Measurements from ENCODE around the gene ZNF839.
"Not testable (repeated sequence)": the region's sequence is repeated elsewhere in the genome, so short reads cannot be mapped to it uniquely, and the experiment has no call there.

The ZNF839 gene

DNA sequence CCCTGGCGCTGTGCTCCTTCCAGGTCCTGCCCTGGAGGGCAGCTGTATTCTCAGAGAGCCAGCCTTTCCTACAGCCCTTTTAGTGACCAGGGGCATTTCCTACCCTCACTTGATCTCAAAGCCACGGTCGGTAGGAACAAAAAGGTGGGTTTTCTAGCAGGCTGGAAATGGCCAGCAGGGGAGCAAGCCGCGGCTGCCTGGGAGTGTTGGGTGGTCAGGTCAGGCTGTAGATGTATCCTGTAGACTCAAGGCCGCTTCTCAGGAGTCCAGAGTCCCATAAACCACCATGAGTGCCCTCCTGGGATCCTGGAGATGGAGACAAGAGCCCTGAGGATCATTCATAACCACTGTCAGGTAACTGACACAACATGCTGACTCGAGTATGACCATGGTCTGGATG lies 24.5 kb downstream of the ZNF839 start:
- DNase-seq, result no peak

DNA sequence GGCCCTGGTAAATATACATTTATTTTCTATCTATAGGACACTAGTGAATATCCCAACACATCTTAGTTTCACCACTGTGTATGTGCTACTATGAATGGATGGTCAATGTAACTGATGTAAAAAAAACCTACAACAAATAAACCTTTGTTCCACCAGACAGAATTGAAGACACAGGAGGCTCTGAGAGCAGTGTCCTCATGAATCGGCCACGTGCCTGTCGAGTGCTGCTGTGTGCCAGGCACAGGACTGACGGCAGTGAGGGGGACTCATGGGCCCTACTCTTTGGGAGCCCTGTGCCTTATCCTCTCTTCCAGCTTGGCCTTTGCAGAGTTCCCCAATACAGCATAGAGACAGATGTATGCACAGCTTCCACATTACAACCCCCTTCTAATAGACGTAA lies 24.9 kb downstream of the ZNF839 start:
- no peak for DNase-seq

DNA sequence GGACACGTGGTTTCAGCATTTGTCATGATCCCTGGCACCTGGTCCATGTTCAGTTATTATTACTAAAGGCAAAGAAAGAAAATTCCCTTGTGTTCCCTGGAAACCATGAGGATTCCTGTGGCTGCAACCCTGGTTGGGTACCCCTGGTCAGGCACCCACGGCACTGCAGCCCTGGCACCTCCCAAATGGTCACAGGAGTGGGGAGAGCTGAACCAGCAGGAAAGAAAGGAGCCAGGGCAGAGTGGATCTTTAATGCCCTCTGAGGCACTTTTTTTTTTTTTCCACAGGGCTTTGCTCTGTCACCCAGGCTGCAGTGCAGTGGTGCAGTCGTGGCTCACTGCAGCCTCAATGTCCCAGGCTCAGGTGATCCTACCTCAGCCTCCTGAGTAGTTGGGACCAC lies 25.7 kb downstream of the ZNF839 start:
- DNase-seq, result no peak

DNA sequence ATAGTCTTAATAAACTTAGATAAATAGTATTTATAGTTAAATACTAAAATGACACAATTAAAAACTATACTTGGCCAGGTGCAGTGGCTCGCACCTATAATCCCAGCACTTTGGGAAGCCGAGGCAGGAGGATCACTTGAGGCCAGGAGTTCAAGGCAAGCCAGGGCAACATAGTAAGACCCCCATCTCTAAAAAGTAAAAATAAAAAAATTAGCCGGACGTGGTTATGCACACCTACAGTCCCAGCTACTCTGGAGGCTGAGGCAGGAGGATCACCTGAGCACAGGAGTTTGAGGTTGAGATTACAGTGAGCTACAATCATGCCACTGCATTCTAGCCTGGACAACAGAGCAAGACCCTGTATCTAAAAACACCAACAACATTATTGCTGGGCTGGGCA lies 27.1 kb downstream of the ZNF839 start:
- no peak for DNase-seq

DNA sequence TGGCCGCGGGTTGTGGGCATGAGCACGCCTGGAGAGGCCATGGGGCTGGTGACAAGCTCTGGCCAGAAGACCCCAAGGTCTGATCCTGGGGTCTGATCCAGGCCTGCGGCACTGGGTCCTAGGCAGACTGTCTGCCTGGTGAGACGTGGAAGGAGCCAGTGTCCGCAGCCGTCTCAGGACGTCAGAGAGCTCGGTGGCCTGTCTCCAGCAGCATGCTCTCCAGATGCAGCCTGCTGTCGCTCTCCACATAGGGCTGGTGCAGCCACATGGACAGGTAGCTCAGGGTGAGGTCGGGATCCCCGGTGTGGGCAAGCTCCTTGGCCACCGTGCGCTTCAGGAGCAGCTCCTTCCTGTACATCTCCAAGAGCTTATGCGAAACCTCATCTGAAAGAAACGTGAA lies 28.8 kb downstream of the ZNF839 start:
- DNase-seq, result no peak

DNA sequence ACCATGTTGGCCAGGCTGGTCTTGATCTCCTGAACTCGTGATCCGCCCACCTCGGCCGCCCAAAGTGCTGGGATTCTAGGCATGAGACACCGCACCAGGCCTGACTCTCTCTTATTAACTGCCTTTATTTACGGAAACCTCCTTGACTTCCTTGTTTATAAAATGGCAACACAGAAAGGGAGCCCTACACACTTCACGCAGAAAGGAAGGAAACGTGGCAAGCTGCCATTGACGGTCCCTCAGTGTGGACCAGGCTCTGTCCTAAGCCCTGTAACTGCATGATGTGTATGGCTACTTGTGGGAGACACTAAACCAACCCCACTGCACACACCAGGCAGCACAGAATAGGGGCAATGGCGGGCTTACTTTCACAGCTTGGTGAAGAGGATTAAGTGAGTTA lies 31.5 kb downstream of the ZNF839 start:
- no peak for DNase-seq

DNA sequence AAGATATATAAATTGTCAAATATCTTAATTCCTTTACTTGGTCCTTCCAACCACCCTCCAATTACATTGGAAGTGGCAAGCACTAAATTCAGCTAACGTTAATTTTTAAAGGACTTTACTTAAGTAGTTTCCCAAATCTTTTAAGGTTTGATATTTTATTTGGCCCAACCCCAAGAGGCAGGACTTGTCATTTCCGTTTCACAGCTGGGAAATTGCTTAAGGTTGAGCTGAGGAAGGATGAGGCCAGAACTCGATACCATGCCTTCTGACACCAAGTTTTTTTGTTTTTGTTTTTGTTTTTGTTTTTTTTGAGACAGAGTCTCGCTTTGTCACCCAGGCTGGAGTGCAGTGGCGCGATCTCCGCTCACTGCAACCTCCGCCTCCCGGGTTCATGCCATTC lies 32.0 kb downstream of the ZNF839 start:
- not testable (repeated sequence) for DNase-seq

DNA sequence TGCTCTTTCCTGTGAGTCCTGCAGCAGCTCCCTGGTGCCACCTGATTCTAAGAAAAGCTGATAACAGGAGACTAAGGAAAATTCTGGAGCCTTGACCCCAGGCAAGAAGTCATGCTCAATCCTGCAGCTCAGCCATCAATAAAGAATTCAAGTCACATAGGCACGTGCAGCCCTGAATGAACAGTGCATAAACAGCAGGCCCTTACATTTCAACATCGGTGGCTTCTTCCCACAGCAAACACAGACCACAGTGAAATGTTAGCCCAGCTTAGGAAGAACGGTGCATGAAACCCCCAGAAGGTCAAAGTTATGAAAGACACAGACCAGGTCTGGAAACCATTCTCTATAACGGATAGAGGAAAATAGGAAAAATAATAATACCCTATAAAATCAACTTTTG lies 32.7 kb downstream of the ZNF839 start:
- no peak for DNase-seq

DNA sequence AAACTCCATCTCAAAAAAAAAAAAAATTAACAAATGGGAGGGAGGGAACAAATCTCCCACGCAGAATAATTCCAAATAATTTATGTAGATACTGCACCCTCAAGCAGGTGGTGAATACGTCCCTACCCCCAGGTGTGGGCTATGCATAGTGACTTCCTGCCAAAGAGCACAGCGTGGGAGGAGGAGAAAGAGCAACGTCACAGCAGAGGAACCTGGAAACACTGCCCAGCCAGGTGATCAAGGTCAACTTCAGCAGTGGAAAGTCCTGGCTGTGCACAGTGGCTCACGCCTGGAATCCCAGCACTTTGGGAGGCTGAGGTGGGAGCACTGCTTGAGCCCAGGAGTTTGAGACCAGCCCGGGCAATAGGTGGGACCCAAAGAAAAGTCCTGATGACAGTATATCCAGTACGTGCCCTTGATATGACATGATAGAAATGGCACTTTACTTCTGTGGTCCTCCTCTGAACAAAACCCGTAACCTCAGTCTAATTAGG lies 33.6 kb downstream of the ZNF839 start:
- DNase-seq, result no peak

DNA sequence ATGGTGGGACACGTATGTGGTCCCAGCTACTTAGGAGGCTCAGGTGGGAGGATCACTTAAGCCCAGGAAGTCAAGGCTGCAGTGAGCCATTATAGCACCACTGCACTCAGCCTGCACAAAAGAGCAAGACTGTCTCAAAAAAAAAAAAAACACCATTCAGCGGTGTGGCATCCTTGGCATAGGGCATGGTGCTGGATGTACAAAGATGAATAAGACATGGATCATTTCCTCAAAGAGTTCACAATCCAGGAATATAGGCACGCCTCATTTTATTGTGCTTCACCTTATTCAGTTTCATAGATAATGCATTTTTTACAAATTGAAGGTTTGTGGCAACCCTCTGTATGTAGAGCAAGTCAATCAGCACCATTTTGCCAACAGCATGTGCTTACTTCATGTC lies 36.7 kb downstream of the ZNF839 start:
- DNase-seq, result no peak

DNA sequence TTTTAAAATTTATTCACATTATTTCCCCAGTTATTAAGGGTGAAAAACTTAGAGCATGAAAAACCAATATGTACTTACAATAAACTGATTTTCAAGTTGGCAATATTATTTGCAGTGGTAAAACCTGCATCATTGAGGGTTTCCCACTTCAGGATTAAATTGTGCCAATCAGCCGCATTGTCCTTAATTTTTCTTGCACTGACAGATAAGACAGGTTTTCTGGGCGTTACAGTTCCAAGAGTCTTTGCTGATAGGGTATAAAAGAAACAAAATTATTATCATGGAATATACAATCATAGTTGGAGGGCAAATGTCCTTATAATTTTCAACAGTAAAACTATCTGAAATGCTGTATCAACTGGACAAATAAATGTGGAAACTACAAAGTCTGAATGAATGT lies 39.8 kb downstream of the ZNF839 start:
- no peak for DNase-seq

DNA sequence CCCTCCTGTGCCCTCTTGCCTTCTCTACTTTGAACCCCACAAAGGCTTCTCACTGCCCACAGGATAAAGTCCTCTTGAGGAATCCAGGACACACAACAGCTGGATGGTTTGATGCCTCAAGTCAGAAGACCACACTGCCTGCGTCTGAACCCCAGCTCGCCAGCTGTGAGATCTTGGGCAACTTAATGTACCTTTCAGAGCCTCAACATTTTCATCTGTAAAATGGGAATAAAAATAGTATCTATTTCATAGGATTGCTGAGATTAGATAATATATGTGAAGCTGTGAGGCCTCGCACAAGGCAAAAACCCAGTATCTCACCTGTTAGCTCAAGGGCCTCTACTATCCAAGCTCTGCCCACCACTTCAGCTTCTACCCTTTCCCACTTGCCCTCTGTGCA lies 40.8 kb downstream of the ZNF839 start:
- DNase-seq, result no peak

DNA sequence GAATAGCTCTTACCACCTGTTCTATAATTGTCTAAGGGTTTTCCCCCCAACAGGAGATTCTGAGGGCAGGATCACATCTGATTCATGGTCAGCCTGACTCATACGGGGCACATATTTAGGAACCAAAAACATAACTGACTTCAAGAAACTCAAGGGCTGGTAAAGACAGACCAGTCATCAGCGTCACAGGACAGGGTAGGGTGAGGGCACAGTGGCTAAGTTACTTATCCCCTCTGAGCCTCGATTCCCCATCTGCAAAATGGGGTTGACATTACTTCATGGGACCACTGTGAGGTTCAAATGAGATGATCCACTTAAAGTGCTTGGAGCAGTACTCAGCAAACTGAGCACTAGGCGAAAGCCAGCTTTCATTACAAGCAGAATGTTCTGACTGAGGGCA lies 42.5 kb downstream of the ZNF839 start:
- DNase-seq, result peak; percentile 33 to 57

DNA sequence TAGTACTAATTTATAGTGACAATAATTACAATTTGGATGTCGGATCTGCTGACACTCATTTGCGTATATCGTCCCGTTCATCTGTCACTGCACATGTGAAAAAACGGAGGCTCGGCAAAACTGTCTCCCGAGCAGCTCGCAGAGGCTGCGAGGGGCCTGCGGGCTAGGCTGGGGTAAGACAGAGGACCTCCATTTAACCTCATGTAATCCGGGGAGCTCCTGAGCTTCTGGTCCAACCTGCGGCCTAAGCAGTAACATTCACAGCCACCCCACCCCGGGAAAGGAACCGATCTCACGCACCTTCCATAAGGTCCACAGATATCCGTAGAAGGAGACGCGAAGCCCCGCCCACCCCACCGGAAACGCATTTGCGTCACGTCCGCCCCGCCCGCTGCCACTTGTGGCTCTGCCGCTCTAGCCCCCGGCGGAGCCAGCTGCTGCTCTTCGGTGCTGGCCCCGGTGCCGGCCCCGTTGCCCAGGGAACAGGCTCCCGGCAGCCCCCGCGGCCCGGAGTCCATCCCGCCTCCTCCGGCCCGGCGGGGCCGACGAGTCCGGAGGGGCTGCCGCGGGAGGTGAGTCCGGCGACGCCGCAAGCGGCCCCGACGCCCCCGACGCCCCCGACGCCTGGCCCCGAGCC lies 43.1 kb downstream of the ZNF839 start, which contains the start of the genes CINP and TECPR2:
Gene CINP, minus strand, starts transcription at position 346 of the 637 bp plus-strand sequence. Its CDS starts 39 bp downstream, at position 307.
Gene TECPR2, plus strand, starts transcription at position 397 of the 637 bp plus-strand sequence. CDS start 13,781 bp downstream, outside the sequence.
- DNase-seq, result peak; percentile 92 to 98

DNA sequence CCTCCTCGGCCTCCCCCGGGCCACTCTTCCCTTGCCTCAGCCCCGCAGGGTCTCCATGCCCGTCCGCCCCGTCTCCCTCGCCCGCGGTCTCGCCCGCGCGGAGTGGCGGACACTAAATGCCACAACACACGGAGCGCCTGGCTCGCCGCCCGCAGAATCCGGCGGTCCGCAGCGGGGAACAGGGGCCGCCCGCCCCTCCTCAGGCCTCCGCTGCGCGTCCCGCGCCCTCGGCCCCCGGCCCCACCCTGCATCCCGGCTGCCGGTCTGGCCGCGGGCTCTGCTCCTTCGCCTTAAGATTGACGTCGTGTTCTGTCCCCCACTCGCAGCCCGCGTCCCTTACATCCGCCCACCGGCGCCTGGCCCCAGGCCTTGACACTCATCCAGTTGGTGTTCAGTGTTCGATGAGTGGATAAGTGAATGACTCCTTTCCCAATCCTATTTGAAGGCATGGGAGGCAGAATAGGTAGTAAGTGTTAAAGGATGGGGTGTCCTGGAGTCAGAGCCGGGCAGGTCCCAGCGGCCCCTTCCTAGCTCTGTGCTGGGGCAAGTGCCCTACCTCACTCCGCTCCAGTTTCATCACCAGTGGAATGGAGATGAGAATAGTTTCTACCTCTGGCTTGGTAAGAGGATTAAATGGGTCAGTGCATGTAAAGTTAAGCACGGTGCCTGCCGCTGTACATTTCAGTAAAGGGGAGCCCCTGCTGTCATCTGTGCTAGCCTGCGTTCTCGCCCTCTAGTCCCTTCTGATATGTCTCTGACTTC lies 43.8 kb downstream of the ZNF839 start:
- DNase-seq, result peak in 1 of 2 experiments; percentile 7

DNA sequence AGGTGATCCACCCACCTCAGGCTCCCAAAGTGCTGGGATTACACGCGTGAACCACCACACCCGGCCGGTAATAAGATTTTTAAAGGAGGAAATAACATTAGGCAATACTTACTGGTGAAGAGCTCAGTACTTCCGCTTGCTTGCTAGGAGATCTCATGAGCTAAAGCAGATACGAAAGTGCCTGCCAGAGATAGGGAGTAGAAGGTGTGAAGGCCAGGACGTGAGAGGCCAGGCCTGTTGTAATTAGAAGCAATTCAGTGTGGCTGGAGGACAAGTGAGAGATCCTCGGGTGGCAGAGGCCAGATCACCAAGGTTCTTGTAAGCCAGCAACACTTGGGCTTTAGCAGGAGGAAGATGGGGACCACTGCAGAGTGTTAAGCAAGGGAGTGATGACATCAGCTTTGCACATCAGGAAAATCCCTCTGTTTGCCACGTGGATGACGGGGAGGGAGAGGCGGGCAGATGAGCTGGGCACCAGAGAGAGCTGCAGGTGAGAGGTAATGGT lies 50.8 kb downstream of the ZNF839 start:
- no peak for DNase-seq

DNA sequence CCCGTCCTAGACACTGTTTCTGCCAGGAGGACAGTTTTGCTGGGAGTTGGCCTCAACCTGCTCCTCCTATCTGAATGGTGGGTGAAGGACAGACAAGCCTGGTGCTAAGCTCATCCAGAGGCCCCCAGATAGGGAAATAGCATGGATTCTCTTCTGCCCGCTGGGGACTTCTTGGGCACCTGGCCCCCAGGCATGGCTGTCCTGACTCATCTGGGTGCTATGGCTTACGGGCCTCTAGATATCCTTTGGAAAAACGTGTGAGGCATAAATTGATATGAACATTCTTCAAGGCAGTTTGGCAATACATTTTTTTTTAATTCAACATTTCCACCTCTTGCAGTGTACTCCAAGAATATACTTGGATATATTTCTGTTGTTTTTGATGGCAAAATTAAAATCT lies 51.8 kb downstream of the ZNF839 start:
- no peak for DNase-seq

DNA sequence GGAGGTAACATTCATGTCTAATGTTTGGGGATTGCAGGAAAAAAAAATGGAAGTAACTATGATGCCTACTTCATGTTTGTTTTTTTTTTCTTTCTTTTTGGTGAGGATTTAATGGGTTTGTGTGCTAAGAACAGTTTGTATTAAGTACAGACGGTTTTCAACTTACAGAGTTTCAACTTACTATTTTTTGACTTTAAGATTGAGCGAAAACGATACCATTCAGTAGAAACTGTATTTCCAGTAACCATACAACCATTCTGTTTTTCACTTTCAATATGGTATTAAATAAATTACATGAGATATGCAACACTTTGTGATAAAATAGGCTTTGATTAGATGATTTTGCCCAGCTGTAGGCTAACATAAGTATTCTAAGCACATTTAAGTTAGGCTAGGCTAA lies 53.6 kb downstream of the ZNF839 start:
- no peak for DNase-seq

DNA sequence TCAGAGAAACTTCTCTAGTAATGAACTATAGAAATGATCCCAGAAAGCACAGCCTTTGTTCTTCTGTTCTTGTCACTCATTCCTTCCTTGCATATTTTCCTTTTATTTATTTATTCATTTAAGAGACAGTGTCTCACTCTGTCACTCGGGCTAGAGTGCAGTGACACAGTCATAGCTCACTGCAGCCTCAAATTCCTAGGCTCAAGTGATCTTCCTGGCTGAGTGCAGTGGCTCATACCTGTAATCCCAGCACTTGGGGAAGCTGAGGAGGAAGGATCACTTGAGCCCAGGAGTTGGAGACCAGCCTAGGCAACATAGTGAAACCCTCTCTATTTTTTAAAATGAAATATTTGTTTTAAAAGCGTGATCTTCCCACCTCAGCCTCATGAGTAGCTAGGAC lies 54.7 kb downstream of the ZNF839 start:
- no peak for DNase-seq

DNA sequence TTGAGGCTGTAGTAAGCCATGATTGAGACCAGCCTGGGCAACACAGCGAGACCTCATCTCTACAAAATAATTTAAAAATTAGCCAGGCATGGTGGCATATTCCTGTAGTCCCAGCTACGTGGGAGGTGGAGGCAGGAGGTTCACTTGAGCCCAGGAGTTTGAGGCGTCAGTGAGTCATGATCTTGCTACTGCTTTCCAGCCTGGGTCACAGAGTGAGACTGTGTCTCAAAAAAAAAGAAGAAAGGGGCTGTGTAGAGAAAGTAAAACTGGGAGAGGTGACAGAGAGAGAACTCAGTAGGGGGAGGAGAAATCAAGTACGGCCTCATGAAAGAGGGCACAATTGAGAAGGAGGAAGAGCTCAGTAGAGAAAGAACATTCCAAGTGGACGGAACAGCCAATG lies 55.6 kb downstream of the ZNF839 start:
- DNase-seq, result no peak

DNA sequence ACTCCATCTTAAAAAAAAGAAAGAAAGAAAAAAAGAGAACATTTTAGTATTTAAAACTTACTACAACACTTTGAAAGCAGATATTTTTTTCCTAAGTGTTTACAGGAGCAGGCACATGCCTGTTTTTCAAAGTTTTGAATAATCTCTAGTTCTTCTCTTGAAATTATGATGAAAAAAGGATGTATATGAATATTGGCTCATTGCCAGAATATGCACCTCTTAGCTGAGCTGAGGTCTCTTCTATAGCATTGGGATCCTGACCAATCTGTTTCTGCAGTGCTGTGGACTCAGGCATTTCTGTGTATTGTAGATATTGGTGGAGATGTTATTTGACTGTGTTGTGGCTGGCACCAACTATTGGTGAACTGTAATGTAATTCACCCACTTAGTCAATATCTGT lies 58.1 kb downstream of the ZNF839 start:
- no peak for DNase-seq

DNA sequence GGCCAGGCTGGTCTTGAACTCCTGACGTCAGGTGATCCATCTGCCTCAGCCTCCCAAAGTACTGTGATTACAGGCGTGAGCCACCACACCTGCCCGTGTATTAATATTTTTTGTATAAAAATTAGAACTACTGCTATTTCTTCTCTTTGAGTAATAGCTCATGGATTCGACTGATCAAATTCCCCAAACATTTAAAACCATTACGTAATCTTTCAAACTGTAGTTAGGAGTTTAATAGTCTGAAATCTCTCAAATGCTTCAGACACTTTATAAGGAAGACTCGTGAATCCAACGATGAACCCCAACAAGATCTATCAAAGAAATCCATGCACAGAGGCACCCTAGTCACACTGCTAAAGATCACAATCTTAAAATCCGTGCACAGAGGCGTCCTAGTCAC lies 59.3 kb downstream of the ZNF839 start:
- DNase-seq, result no peak

DNA sequence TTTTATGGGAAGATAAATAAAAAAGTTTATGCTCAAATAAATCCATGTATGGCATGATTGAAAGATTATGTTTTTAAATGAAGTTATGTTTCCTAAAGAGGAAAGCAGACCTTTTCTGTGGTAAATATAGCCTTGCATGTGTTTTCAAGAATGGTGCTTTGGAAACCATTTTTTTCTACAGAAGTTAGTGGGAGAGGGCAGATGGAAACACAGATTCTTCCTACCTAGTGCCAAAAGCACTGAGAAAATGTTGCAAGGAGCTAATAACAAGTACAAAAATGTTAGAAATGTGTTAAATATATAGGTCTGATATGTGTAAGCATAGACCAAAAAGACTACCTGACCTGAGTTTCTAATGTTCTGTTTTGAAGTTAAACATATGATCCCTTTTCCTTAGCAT lies 67.5 kb downstream of the ZNF839 start:
- DNase-seq, result no peak

DNA sequence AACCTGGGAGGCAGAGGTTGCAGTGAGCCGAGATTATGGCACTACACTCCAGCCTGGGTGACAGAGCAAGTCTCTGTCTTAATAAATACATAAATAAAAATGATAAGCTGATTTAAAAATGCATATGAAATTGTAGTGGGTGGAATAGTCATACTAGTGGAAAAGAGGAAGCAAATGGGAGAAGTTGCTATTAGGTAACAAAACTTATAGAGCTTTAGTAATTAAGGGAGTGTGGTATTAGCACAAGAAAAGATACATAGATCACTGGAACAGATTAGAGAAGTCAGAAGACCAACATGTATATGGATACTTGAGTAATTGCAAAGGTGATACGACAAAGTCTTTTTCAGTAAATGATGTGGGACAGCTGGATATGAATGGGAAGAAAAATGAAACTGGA lies 69.7 kb downstream of the ZNF839 start:
- DNase-seq, result no peak
